NCI-H446 treated with DMSO at 0.1 percent for 48 hours (cell line): ENCODE measurements around the gene SPN.
"Not testable (repeated sequence)": the region's sequence is repeated elsewhere in the genome, so short reads cannot be mapped to it uniquely, and the experiment has no call there.

Experiments
- DNase-seq: peaks from one replicate; lab custom pipeline; 2025; lab: John Stamatoyannopoulos, UW

Gene SPN

DNA sequence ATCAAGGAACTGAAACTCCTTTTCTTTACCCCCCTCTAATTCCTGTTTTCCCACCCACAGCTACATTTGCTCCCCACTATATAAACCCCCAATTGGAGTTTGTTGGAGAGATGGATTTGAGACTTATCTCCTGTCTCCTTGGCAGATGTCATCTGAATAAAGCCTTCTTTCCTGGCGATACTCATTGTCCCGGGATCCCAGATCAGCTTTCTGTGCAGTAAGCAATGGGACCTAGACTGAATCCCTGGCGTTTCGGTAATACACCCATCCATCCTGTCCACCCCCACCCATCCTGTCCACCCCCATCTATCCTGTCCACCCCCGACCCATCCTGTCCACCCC lies 38.1 kb downstream of the SPN start:
- DNase-seq: no peak

DNA sequence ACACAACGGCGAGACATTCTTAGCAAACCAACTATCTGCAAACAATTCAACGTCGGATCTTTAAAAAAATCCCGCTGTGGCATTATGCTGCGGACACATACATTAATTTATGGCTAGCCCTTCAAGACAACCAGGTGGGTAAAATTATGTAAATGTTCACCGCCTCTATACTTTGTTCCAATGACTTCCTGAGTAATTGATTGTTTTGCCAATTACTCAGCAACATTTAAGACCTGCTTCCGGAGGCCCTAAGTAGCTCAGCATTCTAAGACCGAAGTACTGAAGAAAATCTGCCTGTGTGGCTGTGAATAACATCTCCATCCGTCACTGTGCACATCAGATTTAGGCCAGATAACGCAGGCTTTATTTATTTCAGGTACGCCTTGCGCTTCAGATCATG lies 39.2 kb downstream of the SPN start:
- no peak for DNase-seq

DNA sequence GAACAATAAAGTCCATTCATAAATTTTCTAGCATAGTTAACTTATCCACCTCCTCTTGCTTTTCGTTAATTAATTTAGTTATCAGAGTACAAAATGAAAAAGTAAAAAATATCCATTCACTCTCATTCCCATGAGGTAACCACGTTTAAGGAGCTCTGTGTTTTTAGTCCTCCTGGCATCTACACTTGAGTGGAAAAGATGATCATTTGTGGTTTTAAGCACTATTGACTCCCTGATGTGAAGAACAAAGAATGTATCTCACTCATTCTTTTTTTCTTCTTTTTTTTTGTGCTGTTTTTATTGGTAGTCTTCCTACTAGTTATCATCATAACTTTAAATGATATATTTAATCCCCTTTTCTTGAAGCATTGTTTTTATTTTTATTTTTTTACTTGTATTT lies 42.0 kb downstream of the SPN start:
- DNase-seq: no peak

DNA sequence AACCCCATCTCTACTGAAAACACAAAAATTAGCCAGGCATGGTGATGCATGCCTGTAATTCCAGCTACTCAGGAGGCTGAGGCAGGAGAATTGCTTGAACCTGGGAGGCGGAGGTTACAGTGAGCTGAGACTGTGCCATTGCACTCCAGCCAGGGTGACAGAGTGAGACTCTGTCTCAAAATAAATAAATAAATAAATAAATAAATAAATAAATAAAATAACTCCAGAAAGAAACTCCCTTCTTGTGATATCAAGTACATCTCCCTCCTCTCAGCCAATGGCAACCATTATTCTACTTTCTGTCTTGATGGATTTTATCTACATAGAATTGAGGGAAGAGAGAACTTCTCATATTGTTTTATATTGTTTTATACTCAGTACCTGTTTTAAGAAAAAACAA lies 44.1 kb downstream of the SPN start:
- DNase-seq: not testable (repeated sequence)

- DNase-seq: no peak
Measured at GRCh38 chr16:29708917-29709600, 46.0 kb downstream of the SPN start.

- DNase-seq: not testable (repeated sequence)
Measured at GRCh38 chr16:29709657-29710056, 46.6 kb downstream of the SPN start.

DNA sequence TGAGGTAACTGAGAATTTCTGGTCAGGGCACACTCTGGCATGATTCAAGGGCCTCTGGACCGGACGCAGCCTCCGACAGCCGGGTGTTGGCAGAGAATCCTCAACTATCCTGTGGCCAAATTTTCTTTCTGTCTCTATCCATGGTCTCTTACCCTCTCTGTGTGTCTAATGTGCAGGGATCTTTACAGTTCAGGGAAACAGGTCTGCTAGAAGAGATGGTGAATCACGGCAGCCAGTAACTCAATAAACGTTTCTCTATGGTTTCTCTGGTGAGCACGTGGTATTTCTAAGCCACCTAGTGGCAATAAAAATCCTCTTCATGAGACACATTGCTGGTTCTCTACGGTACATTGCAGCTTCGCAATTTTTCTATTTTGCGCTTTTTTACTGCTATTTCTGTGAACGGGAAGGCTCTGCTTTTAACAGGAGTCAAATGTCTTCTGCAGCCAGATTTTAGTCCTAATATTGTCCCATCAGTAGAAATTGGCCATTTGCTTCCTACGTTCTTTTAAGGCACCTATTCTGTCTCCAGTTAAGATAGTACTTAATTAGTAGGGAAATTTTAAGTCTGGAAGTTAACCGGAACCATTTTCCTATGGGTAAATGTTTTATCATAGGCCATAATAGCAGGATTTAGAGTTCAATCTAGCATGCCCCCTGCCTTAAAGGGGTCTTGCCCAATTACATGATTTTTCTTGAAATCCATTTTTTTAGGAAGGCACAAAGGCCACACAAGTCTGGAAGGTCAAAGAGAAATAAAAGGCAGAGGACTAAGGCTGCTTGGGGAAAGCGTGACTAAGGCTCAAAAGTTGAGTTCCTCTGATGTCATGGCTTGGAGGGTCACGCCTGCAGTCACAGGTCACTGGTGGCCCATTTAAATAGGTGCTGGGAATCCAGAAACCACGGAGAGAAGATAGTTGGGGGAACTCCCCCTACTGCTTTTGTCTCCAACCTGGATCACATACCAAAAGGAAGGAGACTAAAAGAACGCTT lies 47.5 kb downstream of the SPN start:
- DNase-seq: no peak

- peak; percentile 53 for DNase-seq
Measured at GRCh38 chr16:29712809-29713208, 49.8 kb downstream of the SPN start.

- DNase-seq: no peak
Measured at GRCh38 chr16:29714396-29714795, 51.3 kb downstream of the SPN start.

DNA sequence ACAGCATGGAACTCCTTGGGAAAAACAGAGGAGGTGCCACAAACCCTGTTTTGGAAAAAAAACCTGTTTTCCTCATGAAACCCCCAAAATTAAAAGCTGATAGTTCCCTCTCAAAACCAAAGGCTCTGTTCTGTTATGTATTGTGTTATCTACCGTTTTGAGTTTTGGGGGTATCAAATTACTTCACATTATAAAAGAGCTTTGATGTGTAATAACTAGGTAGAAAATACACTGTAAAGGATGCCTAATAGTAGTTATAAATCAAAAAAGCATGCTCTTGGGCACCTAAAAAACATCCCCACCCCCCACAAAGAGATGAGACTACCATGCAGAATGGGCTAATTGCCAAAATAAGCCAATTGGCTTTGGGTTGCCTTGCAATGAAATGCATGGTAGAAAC lies 51.9 kb downstream of the SPN start:
- no peak for DNase-seq

GRCh38 chr16:29717113-29717512 lies 54.1 kb downstream of the SPN start:
- DNase-seq: no peak

DNA sequence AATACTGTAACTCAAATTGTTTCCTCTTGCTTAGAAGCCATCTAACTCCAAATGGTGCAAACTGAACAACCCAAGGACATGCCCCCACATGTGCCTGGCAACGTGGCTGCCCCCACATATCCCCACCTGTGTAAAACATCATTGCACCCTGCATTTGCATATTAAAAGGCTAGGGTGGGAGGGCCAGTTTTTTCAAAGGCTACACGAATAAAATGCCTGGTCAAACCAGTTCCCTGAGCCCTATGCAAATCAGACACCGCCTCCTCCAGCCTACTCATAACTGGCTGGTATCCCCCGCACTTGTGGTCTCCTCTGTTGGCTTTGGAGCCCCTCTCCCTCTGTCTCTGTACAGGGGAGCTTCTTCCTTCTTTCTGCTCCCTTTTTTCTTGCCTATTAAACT lies 56.0 kb downstream of the SPN start:
- no peak for DNase-seq
